ENCODE data around the gene SLC12A7.

DNA sequence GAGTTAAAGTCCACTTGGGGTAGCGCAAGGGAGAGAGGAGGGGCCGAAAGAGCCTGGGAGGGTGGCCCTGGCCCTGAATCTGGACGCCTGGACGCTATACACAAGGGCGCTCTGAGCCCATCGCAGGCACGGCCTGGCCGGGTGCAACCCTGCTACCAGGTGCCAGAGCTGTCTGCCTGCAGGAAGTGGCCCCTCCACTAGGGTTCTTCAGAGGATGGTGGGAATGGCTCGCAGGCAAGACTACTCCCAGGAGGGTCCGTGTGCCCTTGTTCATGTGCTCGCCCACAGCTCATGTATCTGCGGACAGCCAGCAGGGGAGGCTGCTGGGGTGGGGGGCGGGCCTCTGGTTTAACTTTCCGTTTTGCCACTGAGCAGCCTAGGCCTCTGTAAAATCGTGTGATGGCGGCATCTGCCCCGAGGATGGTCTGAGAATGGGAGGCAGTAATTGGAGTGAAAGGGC is 104.6 kb downstream of the SLC12A7 start:
- TF ChIP-seq, protein P1, sequence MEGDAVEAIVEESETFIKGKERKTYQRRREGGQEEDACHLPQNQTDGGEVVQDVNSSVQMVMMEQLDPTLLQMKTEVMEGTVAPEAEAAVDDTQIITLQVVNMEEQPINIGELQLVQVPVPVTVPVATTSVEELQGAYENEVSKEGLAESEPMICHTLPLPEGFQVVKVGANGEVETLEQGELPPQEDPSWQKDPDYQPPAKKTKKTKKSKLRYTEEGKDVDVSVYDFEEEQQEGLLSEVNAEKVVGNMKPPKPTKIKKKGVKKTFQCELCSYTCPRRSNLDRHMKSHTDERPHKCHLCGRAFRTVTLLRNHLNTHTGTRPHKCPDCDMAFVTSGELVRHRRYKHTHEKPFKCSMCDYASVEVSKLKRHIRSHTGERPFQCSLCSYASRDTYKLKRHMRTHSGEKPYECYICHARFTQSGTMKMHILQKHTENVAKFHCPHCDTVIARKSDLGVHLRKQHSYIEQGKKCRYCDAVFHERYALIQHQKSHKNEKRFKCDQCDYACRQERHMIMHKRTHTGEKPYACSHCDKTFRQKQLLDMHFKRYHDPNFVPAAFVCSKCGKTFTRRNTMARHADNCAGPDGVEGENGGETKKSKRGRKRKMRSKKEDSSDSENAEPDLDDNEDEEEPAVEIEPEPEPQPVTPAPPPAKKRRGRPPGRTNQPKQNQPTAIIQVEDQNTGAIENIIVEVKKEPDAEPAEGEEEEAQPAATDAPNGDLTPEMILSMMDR (IDR thresholded peaks at IDR 0.05), result no peak
- no peak for TF ChIP-seq POLR2A (IDR thresholded peaks at IDR 0.05)

All from right lobe of liver (tissue), 4 donors.